ENCODE measurements around the gene STXBP6. TPM values are rescaled to one million over a fixed set of nuclear protein-coding genes. Genes with fewer than 3 reads are reported as not detected.

Gene STXBP6
- total and polyA plus RNA-seq, 12 donors: 12.2 to 49.0 (median 24.4) TPM

DNA sequence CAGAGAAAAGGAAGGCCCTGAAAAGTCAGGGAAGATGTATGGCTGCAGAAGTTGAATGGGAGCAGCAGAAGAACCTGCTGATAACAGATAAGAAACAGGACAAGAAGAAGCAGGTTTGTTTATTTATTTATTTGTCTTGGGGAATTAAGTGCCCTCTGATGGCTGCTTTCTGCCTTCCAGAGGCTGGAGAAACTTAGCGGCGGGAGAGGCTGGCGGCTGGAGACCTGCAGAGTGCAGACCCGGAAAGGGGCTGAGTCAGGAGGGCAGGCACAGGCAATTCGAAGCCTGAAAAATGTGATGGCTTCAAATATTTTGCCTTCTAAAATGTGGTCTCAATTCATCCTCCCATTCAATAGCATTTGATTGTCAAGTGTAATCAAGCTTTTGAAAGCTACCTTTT is 247.7 kb downstream of the STXBP6 start:
- Histone ChIP-seq H3K4me1 (peaks cover 5 to 32% (median 18%) of the 10 kb centered on the region in 9 donors), H3K9me3 (no peaks in the 10 kb centered on the region), H3K4me3 (no peak overlapping the region), H3K27me3 (no peaks in the 10 kb centered on the region), H3K27ac (no peak overlapping the region), H3K36me3 (no peaks in the 10 kb centered on the region)
- intact Hi-C loops (cut with DNase I): loop anchor here in 4 of 10 donors (5.0 to 10.0 kb wide), 5 partner anchors 67 to 345 kb away; no protein-coding TSS in a partner anchor
- TF ChIP-seq, protein P1, sequence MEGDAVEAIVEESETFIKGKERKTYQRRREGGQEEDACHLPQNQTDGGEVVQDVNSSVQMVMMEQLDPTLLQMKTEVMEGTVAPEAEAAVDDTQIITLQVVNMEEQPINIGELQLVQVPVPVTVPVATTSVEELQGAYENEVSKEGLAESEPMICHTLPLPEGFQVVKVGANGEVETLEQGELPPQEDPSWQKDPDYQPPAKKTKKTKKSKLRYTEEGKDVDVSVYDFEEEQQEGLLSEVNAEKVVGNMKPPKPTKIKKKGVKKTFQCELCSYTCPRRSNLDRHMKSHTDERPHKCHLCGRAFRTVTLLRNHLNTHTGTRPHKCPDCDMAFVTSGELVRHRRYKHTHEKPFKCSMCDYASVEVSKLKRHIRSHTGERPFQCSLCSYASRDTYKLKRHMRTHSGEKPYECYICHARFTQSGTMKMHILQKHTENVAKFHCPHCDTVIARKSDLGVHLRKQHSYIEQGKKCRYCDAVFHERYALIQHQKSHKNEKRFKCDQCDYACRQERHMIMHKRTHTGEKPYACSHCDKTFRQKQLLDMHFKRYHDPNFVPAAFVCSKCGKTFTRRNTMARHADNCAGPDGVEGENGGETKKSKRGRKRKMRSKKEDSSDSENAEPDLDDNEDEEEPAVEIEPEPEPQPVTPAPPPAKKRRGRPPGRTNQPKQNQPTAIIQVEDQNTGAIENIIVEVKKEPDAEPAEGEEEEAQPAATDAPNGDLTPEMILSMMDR (IDR thresholded peaks at IDR 0.05): no peak
- 93 to 95% methylated on average over 5 of the region's 5 CpGs for WGBS, 2 donors
- no peak for DNase-seq
- no peak for ATAC-seq

DNA sequence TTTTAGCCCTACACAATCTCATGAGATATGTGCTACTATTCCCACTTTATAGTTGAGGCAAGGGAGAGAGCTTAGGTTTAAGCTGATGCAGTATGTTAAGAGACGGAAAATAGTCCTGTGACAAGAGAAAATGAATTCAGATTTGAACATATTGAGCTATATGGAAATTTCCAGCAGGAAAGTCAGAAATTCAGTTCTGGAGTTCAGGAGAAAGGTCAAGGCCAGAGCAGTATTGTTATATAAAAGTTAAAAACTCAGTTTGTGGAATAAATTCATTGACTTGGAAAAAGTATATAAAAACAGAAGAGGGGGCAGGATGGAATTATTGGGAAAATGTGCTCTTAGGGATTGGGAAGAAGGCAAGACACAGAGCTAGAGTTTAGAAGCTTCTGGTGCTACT is 248.9 kb downstream of the STXBP6 start:
- Histone ChIP-seq H3K36me3 (no peaks in the 10 kb centered on the region), H3K27me3 (no peaks in the 10 kb centered on the region), H3K27ac (no peak overlapping the region), H3K4me1 (peaks cover 0 to 20% (median 8%) of the 10 kb centered on the region in 9 donors), H3K9me3 (no peaks in the 10 kb centered on the region), H3K4me3 (no peak overlapping the region)
- TF ChIP-seq, protein P1 (IDR thresholded peaks at IDR 0.05): no peak
- intact Hi-C loops (cut with DNase I): loop anchor here in 4 of 10 donors (5.0 to 10.0 kb wide), 5 partner anchors 66 to 346 kb away; no protein-coding TSS in a partner anchor
- DNase-seq (no peak), ATAC-seq (no peak)
- 93 to 96% methylated on average over 1 of the region's 1 CpG for WGBS, 2 donors

- intact Hi-C loops (cut with DNase I): no loop called here
- TF ChIP-seq, protein P1 (IDR thresholded peaks at IDR 0.05): no peak
- Histone ChIP-seq H3K4me3 (no peak overlapping the region), H3K27ac (no peak overlapping the region), H3K36me3 (no peaks in the 10 kb centered on the region), H3K4me1 (no peaks in the 10 kb centered on the region), H3K27me3 (no peaks in the 10 kb centered on the region), H3K9me3 (no peaks in the 10 kb centered on the region)
- DNase-seq (no peak), ATAC-seq (no peak)
- 70 to 77% methylated on average over 6 of the region's 6 CpGs for WGBS, 2 donors
Measured at GRCh38 chr14:24798911-24799462, 251.0 kb downstream of the STXBP6 start.

DNA sequence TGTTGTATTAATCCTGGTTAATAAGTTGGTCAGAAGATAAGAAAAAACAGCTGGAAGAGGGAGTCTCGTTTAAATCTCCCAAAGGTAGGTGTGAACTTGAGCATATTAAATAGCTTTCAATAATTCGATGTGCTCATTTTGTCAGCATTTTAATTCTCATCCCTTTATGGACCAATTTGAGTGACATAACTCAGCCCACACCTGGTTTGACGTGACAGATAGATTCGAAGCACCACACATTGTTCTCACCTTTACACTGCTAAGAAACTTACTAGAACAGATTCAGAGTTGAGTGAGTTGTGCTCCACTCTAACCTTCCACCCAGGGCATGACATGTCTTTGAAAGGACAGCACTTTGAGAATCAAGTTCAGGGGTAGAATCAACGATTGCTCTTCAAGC is 254.5 kb downstream of the STXBP6 start:
- H3K4me1 ChIP-seq: no peaks in the 10 kb centered on the region

More for the DNA sequence above, 254.5 kb downstream of the STXBP6 start:
- H3K27me3 ChIP-seq: no peaks in the 10 kb centered on the region
- ATAC-seq (no peak), DNase-seq (no peak)
- no peaks in the 10 kb centered on the region for H3K9me3 ChIP-seq
- TF ChIP-seq, protein P1 (IDR thresholded peaks at IDR 0.05): no peak
- no peak overlapping the region for H3K4me3 ChIP-seq
- H3K27ac ChIP-seq: no peak overlapping the region
- no peaks in the 10 kb centered on the region for H3K36me3 ChIP-seq
- intact Hi-C loops (cut with DNase I): no loop called here
- 94 to 97% methylated on average over 5 of the region's 5 CpGs for WGBS, 2 donors
